Nephron progenitor cell (in vitro differentiated cells): Measurements from ENCODE around the gene ESCO1.

ENCODE experiments used
- DNase-seq: peaks from one replicate; pipeline ENCODE4 v3.0.0; 2021
- H3K27ac Mint-ChIP-seq: 2 replicates; pipeline ENCODE4 v1.8.0; 2021; ENCODE audit warnings: mild to moderate bottlenecking, moderate library complexity, mixed read lengths
- H3K27me3 Mint-ChIP-seq: 2 replicates; pipeline ENCODE4 v1.8.0; 2021; ENCODE audit warnings: mild to moderate bottlenecking, low read depth, mixed read lengths; ENCODE audit not compliant: poor library complexity
- H3K36me3 Mint-ChIP-seq: 2 replicates; pipeline ENCODE4 v1.8.0; 2021; ENCODE audit warnings: low read depth, mixed read lengths
- H3K4me1 Mint-ChIP-seq: 2 replicates; pipeline ENCODE4 v1.8.0; 2021; ENCODE audit warnings: mixed read lengths
- H3K4me3 Mint-ChIP-seq: 2 replicates; pipeline ENCODE4 v1.8.0; 2021; ENCODE audit warnings: mild to moderate bottlenecking, moderate library complexity, mixed read lengths
- H3K9me3 Mint-ChIP-seq: 2 replicates; pipeline ENCODE4 v1.8.0; 2021; ENCODE audit warnings: mild to moderate bottlenecking, moderate library complexity, mixed read lengths
- TF ChIP-seq, protein P1 (sequence below): fragments of 200-600 bp; sonication (generic); IDR thresholded peaks from 2 replicates; pipeline ENCODE4 v1.5.0; 2021; ENCODE audit warnings: antibody characterized with exemption

ESCO1 gene

GRCh38 chr18:21507913-21508701 lies 92.4 kb downstream of the ESCO1 start:
- Mint-ChIP-seq H3K27ac (no peak overlapping the region), H3K4me1 (peaks cover 12% of the 10 kb centered on the region), H3K4me3 (no peak overlapping the region), H3K36me3 (peaks cover 82% of the 10 kb centered on the region), H3K27me3 (no peaks in the 10 kb centered on the region), H3K9me3 (no peaks in the 10 kb centered on the region)
- DNase-seq: no peak
- TF ChIP-seq, protein P1, sequence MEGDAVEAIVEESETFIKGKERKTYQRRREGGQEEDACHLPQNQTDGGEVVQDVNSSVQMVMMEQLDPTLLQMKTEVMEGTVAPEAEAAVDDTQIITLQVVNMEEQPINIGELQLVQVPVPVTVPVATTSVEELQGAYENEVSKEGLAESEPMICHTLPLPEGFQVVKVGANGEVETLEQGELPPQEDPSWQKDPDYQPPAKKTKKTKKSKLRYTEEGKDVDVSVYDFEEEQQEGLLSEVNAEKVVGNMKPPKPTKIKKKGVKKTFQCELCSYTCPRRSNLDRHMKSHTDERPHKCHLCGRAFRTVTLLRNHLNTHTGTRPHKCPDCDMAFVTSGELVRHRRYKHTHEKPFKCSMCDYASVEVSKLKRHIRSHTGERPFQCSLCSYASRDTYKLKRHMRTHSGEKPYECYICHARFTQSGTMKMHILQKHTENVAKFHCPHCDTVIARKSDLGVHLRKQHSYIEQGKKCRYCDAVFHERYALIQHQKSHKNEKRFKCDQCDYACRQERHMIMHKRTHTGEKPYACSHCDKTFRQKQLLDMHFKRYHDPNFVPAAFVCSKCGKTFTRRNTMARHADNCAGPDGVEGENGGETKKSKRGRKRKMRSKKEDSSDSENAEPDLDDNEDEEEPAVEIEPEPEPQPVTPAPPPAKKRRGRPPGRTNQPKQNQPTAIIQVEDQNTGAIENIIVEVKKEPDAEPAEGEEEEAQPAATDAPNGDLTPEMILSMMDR: no peak

DNA sequence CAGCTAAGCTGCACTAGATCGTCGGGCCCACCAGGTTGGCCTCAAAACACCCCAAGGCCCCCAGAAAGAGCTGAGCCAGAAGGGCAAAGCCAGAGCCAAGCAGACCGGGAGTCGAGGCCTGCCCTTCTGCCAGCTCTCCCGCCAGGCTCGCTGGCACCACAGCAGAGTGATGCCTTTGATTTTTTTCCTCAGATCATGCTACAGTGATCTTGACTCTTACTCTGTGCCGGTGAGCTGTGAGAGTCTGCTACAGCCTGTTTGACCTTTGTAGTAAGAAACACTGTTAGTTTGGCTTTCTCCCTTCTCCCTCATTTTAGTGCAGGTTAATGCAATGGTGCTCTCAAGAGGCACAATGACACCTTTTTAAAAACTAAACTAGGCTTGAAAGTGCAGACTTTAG lies 97.8 kb downstream of the ESCO1 start:
- Mint-ChIP-seq H3K36me3 (peaks cover 65% of the 10 kb centered on the region), H3K4me3 (no peak overlapping the region), H3K9me3 (no peaks in the 10 kb centered on the region), H3K4me1 (peaks cover 12% of the 10 kb centered on the region), H3K27me3 (peaks cover 2% of the 10 kb centered on the region), H3K27ac (peak overlapping the region; percentile 96)
- DNase-seq: no peak
- TF ChIP-seq, protein P1: no peak

- H3K4me1 Mint-ChIP-seq: peaks cover 5% of the 10 kb centered on the region
- H3K36me3 Mint-ChIP-seq: peaks cover 62% of the 10 kb centered on the region
- no peaks in the 10 kb centered on the region for H3K9me3 Mint-ChIP-seq
- TF ChIP-seq, protein P1: no peak
- no peak overlapping the region for H3K27ac Mint-ChIP-seq
- DNase-seq: no peak
- H3K4me3 Mint-ChIP-seq: no peak overlapping the region
- peaks cover 2% of the 10 kb centered on the region for H3K27me3 Mint-ChIP-seq
These were observed 100.5 kb downstream of the ESCO1 start for GRCh38 chr18:21499997-21500396.

GRCh38 chr18:21496277-21496835 lies 104.1 kb downstream of the ESCO1 start:
- Mint-ChIP-seq H3K4me3 (no peak overlapping the region), H3K9me3 (no peaks in the 10 kb centered on the region), H3K27me3 (peaks cover 2% of the 10 kb centered on the region), H3K36me3 (peaks cover 73% of the 10 kb centered on the region), H3K4me1 (no peaks in the 10 kb centered on the region), H3K27ac (peak overlapping the region; percentile 69)
- TF ChIP-seq, protein P1: no peak
- no peak for DNase-seq

GRCh38 chr18:21490748-21491147 lies 109.8 kb downstream of the ESCO1 start:
- no peaks in the 10 kb centered on the region for H3K9me3 Mint-ChIP-seq
- H3K36me3 Mint-ChIP-seq: peaks cover 78% of the 10 kb centered on the region
- H3K27ac Mint-ChIP-seq: peak overlapping the region; percentile 66
- H3K27me3 Mint-ChIP-seq: no peaks in the 10 kb centered on the region
- TF ChIP-seq, protein P1: no peak
- H3K4me3 Mint-ChIP-seq: no peak overlapping the region
- DNase-seq: peak; percentile 18
- H3K4me1 Mint-ChIP-seq: peaks cover 15% of the 10 kb centered on the region
